Endometrium (tissue), 2 donors: ENCODE measurements around the gene ATG16L1.

Source experiments
- FAIRE-seq: peaks from 2 replicates; lab custom pipeline; 2012; peaks lifted over from hg19 to GRCh38; lab: Jason Lieb, UNC
- donor health status: control.
- donor health status: control.

The ATG16L1 gene

GRCh38 chr2:233290051-233290845 is 38.8 kb downstream of the ATG16L1 start:
- no peak for FAIRE-seq

- no peak for FAIRE-seq
Observed at GRCh38 chr2:233295891-233296290, 44.4 kb downstream of the ATG16L1 start.

GRCh38 chr2:233297076-233297475 is 45.6 kb downstream of the ATG16L1 start:
- no peak for FAIRE-seq

GRCh38 chr2:233300401-233300800 is 48.9 kb downstream of the ATG16L1 start:
- no peak for FAIRE-seq

GRCh38 chr2:233301248-233301647 is 49.8 kb downstream of the ATG16L1 start:
- FAIRE-seq: no peak

- no peak for FAIRE-seq
Observed at GRCh38 chr2:233301811-233302210, 50.3 kb downstream of the ATG16L1 start.

GRCh38 chr2:233303252-233303651 is 51.8 kb downstream of the ATG16L1 start:
- no peak for FAIRE-seq

GRCh38 chr2:233307565-233307964 is 56.1 kb downstream of the ATG16L1 start, which contains the start of gene SAG:
SAG (plus strand) TSS chr2:233307816; CDS start chr2:233309190, 1,374 bp downstream.
- FAIRE-seq: no peak

GRCh38 chr2:233311241-233311926 is 59.9 kb downstream of the ATG16L1 start:
- FAIRE-seq: no peak

- no peak for FAIRE-seq
Observed at GRCh38 chr2:233312874-233313273, 61.4 kb downstream of the ATG16L1 start.

- FAIRE-seq: no peak
Observed at GRCh38 chr2:233314180-233314925, 62.9 kb downstream of the ATG16L1 start.

GRCh38 chr2:233317196-233317943 is 65.9 kb downstream of the ATG16L1 start:
- FAIRE-seq: no peak

- no peak for FAIRE-seq
Observed at GRCh38 chr2:233319256-233319655, 67.8 kb downstream of the ATG16L1 start.

GRCh38 chr2:233320470-233320869 is 69.0 kb downstream of the ATG16L1 start:
- no peak for FAIRE-seq

- FAIRE-seq: no peak
Observed at GRCh38 chr2:233321166-233321565, 69.7 kb downstream of the ATG16L1 start.

- FAIRE-seq: no peak
Observed at GRCh38 chr2:233323851-233324250, 72.4 kb downstream of the ATG16L1 start.

- FAIRE-seq: no peak
Observed at GRCh38 chr2:233325256-233325655, 73.8 kb downstream of the ATG16L1 start.

- FAIRE-seq: no peak
Observed at GRCh38 chr2:233325814-233326213, 74.3 kb downstream of the ATG16L1 start.

GRCh38 chr2:233326500-233326899 is 75.0 kb downstream of the ATG16L1 start:
- no peak for FAIRE-seq

GRCh38 chr2:233328922-233329321 is 77.4 kb downstream of the ATG16L1 start:
- no peak for FAIRE-seq

- FAIRE-seq: no peak
Observed at GRCh38 chr2:233329489-233330135, 78.1 kb downstream of the ATG16L1 start.

GRCh38 chr2:233331536-233331935 is 80.1 kb downstream of the ATG16L1 start:
- FAIRE-seq: no peak
